ENCODE data around the gene POFUT2.
"Not testable (repeated sequence)": the region's sequence is repeated elsewhere in the genome, so short reads cannot be mapped to it uniquely, and the experiment has no call there.

Gene POFUT2

GRCh38 chr21:45325206-45326168 lies 37.8 kb upstream of the POFUT2 start:
- DNase-seq = no peak

GRCh38 chr21:45324489-45325205 lies 37.0 kb upstream of the POFUT2 start:
- no peak for DNase-seq

GRCh38 chr21:45323487-45324311 lies 36.0 kb upstream of the POFUT2 start:
- DNase-seq = no peak

GRCh38 chr21:45322960-45323461 lies 35.3 kb upstream of the POFUT2 start:
- DNase-seq = no peak

GRCh38 chr21:45322231-45322959 lies 34.7 kb upstream of the POFUT2 start:
- DNase-seq = no peak

- no peak for DNase-seq
Observed at GRCh38 chr21:45320261-45321025, 32.7 kb upstream of the POFUT2 start.

- DNase-seq = no peak
Observed at GRCh38 chr21:45319461-45320211, 31.9 kb upstream of the POFUT2 start.

GRCh38 chr21:45318556-45319404 lies 31.1 kb upstream of the POFUT2 start:
- DNase-seq = no peak

GRCh38 chr21:45318146-45318555 lies 30.5 kb upstream of the POFUT2 start:
- DNase-seq = no peak

- no peak for DNase-seq
Observed at GRCh38 chr21:45317398-45318145, 29.9 kb upstream of the POFUT2 start.

GRCh38 chr21:45316871-45317397 lies 29.2 kb upstream of the POFUT2 start:
- no peak for DNase-seq

- DNase-seq = not testable (repeated sequence)
Observed at GRCh38 chr21:45315676-45316470, 28.2 kb upstream of the POFUT2 start.

GRCh38 chr21:45313682-45314081 lies 26.0 kb upstream of the POFUT2 start:
- DNase-seq = no peak

GRCh38 chr21:45313015-45313414 lies 25.3 kb upstream of the POFUT2 start:
- DNase-seq = no peak

GRCh38 chr21:45312296-45312695 lies 24.6 kb upstream of the POFUT2 start:
- DNase-seq = no peak

- no peak for DNase-seq
Observed at GRCh38 chr21:45310459-45310858, 22.8 kb upstream of the POFUT2 start.

GRCh38 chr21:45309987-45310381 lies 22.3 kb upstream of the POFUT2 start:
- no peak for DNase-seq

Measured in eye (tissue), 1 donor.